Measurements from ENCODE around the gene UBQLNL. TPM values are rescaled to one million over a fixed set of nuclear protein-coding genes. Genes with fewer than 3 reads are reported as not detected.

UBQLNL gene
- total RNA-seq = 0.21 TPM in 1 of 2 replicates, not detected in the other

GRCh38 chr11:5516599-5516998 lies at the start of gene UBQLNL:
Gene UBQLNL (minus strand): TSS chr11:5516699. CDS start chr11:5516441, 258 bp downstream.

GRCh38 chr11:5548440-5548839 lies 31.9 kb upstream of the UBQLNL start, which contains the start of gene OR52H1:
Gene OR52H1 (minus strand): TSS chr11:5548540. CDS start chr11:5545505, 3,035 bp downstream.

GRCh38 chr11:5509803-5510202 lies 6.7 kb downstream of the UBQLNL start, which contains the start of gene UBQLN3:
Gene UBQLN3 (minus strand): TSS chr11:5509957. CDS start chr11:5509558, 399 bp downstream.

GRCh38 chr11:5488385-5488784 lies 28.1 kb downstream of the UBQLNL start, which contains the start of gene OR52D1:
Gene OR52D1 (plus strand): TSS chr11:5488685. CDS start chr11:5488707, 22 bp downstream.

Other genes starting within 250 kb of the UBQLNL start
- not detected in 2 replicates for gene HBE1, start 246.8 kb downstream of the UBQLNL start, total RNA-seq
- not detected in 2 replicates for gene OR51B4, start 214.8 kb downstream of the UBQLNL start, total RNA-seq
- not detected in 2 replicates for gene OR51B2, start 192.4 kb downstream of the UBQLNL start, total RNA-seq
- gene OR51B5, start 173.2 kb downstream of the UBQLNL start, total RNA-seq = not detected in 2 replicates
- gene OR51B6, start 165.2 kb downstream of the UBQLNL start, total RNA-seq = not detected in 2 replicates
- not detected in 2 replicates for gene OR51M1, start 132.9 kb downstream of the UBQLNL start, total RNA-seq
- not detected in 2 replicates for gene OR51Q1, start 94.6 kb downstream of the UBQLNL start, total RNA-seq
- 0.24 TPM in 1 of 2 replicates, not detected in the other for gene OR51I1, start 75.2 kb downstream of the UBQLNL start, total RNA-seq
- gene OR51I2, start 67.4 kb downstream of the UBQLNL start, total RNA-seq = not detected in 2 replicates
- gene OR52D1, start 28.0 kb downstream of the UBQLNL start, total RNA-seq = not detected in 2 replicates
- gene UBQLN3, start 6.7 kb downstream of the UBQLNL start, total RNA-seq = not detected in 2 replicates
- gene OR52H1, start 31.8 kb upstream of the UBQLNL start, total RNA-seq = 0.21 and 0.48 TPM in 2 replicates
- not detected in 2 replicates for gene OR52B6, start 64.2 kb upstream of the UBQLNL start, total RNA-seq
- 3.0 and 3.1 TPM in 2 replicates for gene TRIM6, start 79.9 kb upstream of the UBQLNL start, total RNA-seq
- 3.4 and 9.6 TPM in 2 replicates for gene TRIM34, start 108.3 kb upstream of the UBQLNL start, total RNA-seq
- 32.2 and 39.0 TPM in 2 replicates for gene TRIM5, start 168.4 kb upstream of the UBQLNL start, total RNA-seq
- 24.5 and 58.8 TPM in 2 replicates for gene TRIM22, start 173.1 kb upstream of the UBQLNL start, total RNA-seq
- gene OR56B1, start 219.7 kb upstream of the UBQLNL start, total RNA-seq = not detected in 2 replicates
- not detected in 2 replicates for gene OR52N4, start 237.5 kb upstream of the UBQLNL start, total RNA-seq

All from tracheal epithelial cell (primary cell).